Neural progenitor cell (in vitro differentiated cells): ENCODE measurements around the gene CABP4.
"Not testable (repeated sequence)": the region's sequence is repeated elsewhere in the genome, so short reads cannot be mapped to it uniquely, and the experiment has no call there.

Experiments
- EZH2 ChIP-seq: fragments of 200-600 bp; sonication (generic); IDR thresholded peaks from 2 replicates; pipeline ENCODE4 v1.6.1; 2017; ENCODE audit warnings: antibody characterized with exemption, mild to moderate bottlenecking, moderate library complexity
- EZH2phosphoT487 ChIP-seq: fragments of 200-600 bp; sonication (generic); IDR thresholded peaks from 2 replicates; pipeline ENCODE4 v1.6.1; 2017; ENCODE audit warnings: antibody characterized with exemption
- TF ChIP-seq, protein P1 (sequence below): fragments of 200-600 bp; sonication (generic); IDR thresholded peaks from 2 replicates; pipeline ENCODE4 v1.5.1; 2017; ENCODE audit warnings: antibody characterized with exemption, mild to moderate bottlenecking

GRCh38 chr11:67485873-67486361 lies 30.8 kb downstream of the CABP4 start:
- TF ChIP-seq, protein P1, sequence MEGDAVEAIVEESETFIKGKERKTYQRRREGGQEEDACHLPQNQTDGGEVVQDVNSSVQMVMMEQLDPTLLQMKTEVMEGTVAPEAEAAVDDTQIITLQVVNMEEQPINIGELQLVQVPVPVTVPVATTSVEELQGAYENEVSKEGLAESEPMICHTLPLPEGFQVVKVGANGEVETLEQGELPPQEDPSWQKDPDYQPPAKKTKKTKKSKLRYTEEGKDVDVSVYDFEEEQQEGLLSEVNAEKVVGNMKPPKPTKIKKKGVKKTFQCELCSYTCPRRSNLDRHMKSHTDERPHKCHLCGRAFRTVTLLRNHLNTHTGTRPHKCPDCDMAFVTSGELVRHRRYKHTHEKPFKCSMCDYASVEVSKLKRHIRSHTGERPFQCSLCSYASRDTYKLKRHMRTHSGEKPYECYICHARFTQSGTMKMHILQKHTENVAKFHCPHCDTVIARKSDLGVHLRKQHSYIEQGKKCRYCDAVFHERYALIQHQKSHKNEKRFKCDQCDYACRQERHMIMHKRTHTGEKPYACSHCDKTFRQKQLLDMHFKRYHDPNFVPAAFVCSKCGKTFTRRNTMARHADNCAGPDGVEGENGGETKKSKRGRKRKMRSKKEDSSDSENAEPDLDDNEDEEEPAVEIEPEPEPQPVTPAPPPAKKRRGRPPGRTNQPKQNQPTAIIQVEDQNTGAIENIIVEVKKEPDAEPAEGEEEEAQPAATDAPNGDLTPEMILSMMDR = not testable (repeated sequence)
- TF ChIP-seq EZH2phosphoT487, EZH2: not testable (repeated sequence)
